Stimulated activated CD8-positive, alpha-beta memory T cell treated with anti-CD3 and anti-CD28 coated beads, Interleukin-12 subunit alpha, Interleukin-12 subunit beta, amount 100 ng/mL, for 24 hours (primary cell): ENCODE results near the gene DDX43.
"Not testable (repeated sequence)": the region's sequence is repeated elsewhere in the genome, so short reads cannot be mapped to it uniquely, and the experiment has no call there.

ENCODE experiments used
- DNase-seq: peaks from one replicate; pipeline ENCODE4 v3.0.0-alpha.2; 2020; ENCODE audit errors: extremely low read depth

DDX43 gene

GRCh38 chr6:73394577-73395354, at the start of gene DDX43:
Gene DDX43 (plus strand): TSS chr6:73394828. CDS start chr6:73394906, 78 bp downstream.
- DNase-seq: no peak

GRCh38 chr6:73348550-73349204, 46.0 kb upstream of the DDX43 start:
- no peak for DNase-seq

- DNase-seq: no peak
Measured at GRCh38 chr6:73349311-73349710, 45.3 kb upstream of the DDX43 start.

- no peak for DNase-seq
Measured at GRCh38 chr6:73353636-73354593, 40.7 kb upstream of the DDX43 start, which contains the start of gene DPPA5. Gene DPPA5 (minus strand): TSS chr6:73354276. CDS start chr6:73354225, 51 bp downstream.

GRCh38 chr6:73362358-73362757, 32.3 kb upstream of the DDX43 start, which contains the start of gene KHDC3L:
Gene KHDC3L (plus strand): TSS chr6:73362658. CDS start chr6:73362730, 72 bp downstream.
- DNase-seq: no peak

- DNase-seq: no peak
Measured at GRCh38 chr6:73362869-73363536, 31.6 kb upstream of the DDX43 start.

GRCh38 chr6:73363537-73363875, 31.1 kb upstream of the DDX43 start:
- no peak for DNase-seq

GRCh38 chr6:73364121-73364520, 30.5 kb upstream of the DDX43 start:
- DNase-seq: no peak

- no peak for DNase-seq
Measured at GRCh38 chr6:73364549-73364948, 30.1 kb upstream of the DDX43 start.

GRCh38 chr6:73367761-73368355, 26.8 kb upstream of the DDX43 start:
- DNase-seq: no peak

- no peak for DNase-seq
Measured at GRCh38 chr6:73368675-73369074, 26.0 kb upstream of the DDX43 start.

- no peak for DNase-seq
Measured at GRCh38 chr6:73369157-73369556, 25.5 kb upstream of the DDX43 start.

GRCh38 chr6:73369563-73369962, 25.1 kb upstream of the DDX43 start, which contains the start of gene OOEP:
Gene OOEP (minus strand): TSS chr6:73369897. CDS start chr6:73369792, 105 bp downstream.
- no peak for DNase-seq

- DNase-seq: no peak
Measured at GRCh38 chr6:73371984-73372383, 22.6 kb upstream of the DDX43 start.

GRCh38 chr6:73372516-73372915, 22.1 kb upstream of the DDX43 start:
- DNase-seq: no peak

- no peak for DNase-seq
Measured at GRCh38 chr6:73375216-73375615, 19.4 kb upstream of the DDX43 start.

GRCh38 chr6:73377225-73377624, 17.4 kb upstream of the DDX43 start:
- DNase-seq: no peak

GRCh38 chr6:73381531-73381930, 13.1 kb upstream of the DDX43 start:
- DNase-seq: not testable (repeated sequence)

GRCh38 chr6:73382462-73383113, 12.0 kb upstream of the DDX43 start:
- DNase-seq: no peak

- DNase-seq: no peak
Measured at GRCh38 chr6:73388433-73388799, 6.2 kb upstream of the DDX43 start.
